MM.1S (cell line): Measurements from ENCODE around the gene FOXO6.

Source experiments
- DNase-seq: peaks from one replicate; pipeline ENCODE4 v3.0.0-alpha.2; 2015
- H2AFZ ChIP-seq: fragments of 300-600 bp; sonication (generic); 2 replicates; pipeline ENCODE4 v1.6.0; 2016; ENCODE audit warnings: antibody characterized with exemption, low read length
- H3F3A ChIP-seq: fragments of 300-600 bp; sonication (generic); 2 replicates; pipeline ENCODE4 v1.6.1; 2016; ENCODE audit warnings: mild to moderate bottlenecking, antibody characterized with exemption, low read length, moderate library complexity, mixed read lengths; ENCODE audit not compliant: insufficient read depth
- H3K27ac ChIP-seq: fragments of 300-600 bp; sonication (generic); 2 replicates; pipeline ENCODE4 v1.5.1; 2016; ENCODE audit warnings: mild to moderate bottlenecking, low read length
- H3K27me3 ChIP-seq: fragments of 300-600 bp; sonication (generic); replicated peaks from 2 replicates; pipeline ENCODE4 v1.6.0; 2016; ENCODE audit warnings: low read length; ENCODE audit not compliant: insufficient read depth
- H3K36me3 ChIP-seq: fragments of 300-600 bp; sonication (generic); replicated peaks from 2 replicates; pipeline ENCODE4 v1.6.1; 2016; ENCODE audit warnings: mild to moderate bottlenecking, low read length, mixed read lengths; ENCODE audit not compliant: insufficient read depth
- H3K4me1 ChIP-seq: fragments of 300-600 bp; sonication (generic); 2 replicates; pipeline ENCODE4 v1.6.1; 2016; ENCODE audit warnings: low read length, mixed read lengths
- H3K4me2 ChIP-seq: fragments of 300-600 bp; sonication (generic); 2 replicates; pipeline ENCODE4 v1.6.0; 2016; ENCODE audit warnings: low read depth, low read length
- H3K4me3 ChIP-seq: fragments of 300-600 bp; sonication (generic); 2 replicates; pipeline ENCODE4 v1.5.1; 2016; ENCODE audit warnings: low read length, mixed read lengths
- H3K79me2 ChIP-seq: fragments of 300-600 bp; sonication (generic); 2 replicates; pipeline ENCODE4 v1.6.1; 2016; ENCODE audit warnings: mixed run types, low read length, mixed read lengths
- H3K9ac ChIP-seq: fragments of 300-600 bp; sonication (generic); 2 replicates; pipeline ENCODE4 v1.6.1; 2016; ENCODE audit warnings: low read length, mixed read lengths
- H3K9me2 ChIP-seq: fragments of 300-600 bp; sonication (generic); replicated peaks from 2 replicates; pipeline ENCODE4 v1.6.1; 2016; ENCODE audit warnings: mild to moderate bottlenecking, low read length, mixed read lengths; ENCODE audit not compliant: insufficient read depth
- H3K9me3 ChIP-seq: fragments of 300-600 bp; sonication (generic); replicated peaks from 2 replicates; pipeline ENCODE4 v1.6.1; 2016; ENCODE audit warnings: mild to moderate bottlenecking, low read length, mixed read lengths; ENCODE audit not compliant: insufficient read depth
- H4K20me1 ChIP-seq: fragments of 300-600 bp; sonication (generic); 2 replicates; pipeline ENCODE4 v1.6.1; 2016; ENCODE audit warnings: mild to moderate bottlenecking, low read length, moderate library complexity, mixed read lengths; ENCODE audit not compliant: insufficient read depth
- EZH2 ChIP-seq: fragments of 300-600 bp; sonication (generic); optimal IDR thresholded peaks from 2 replicates; pipeline ENCODE3; 2017; ENCODE audit warnings: low read depth, mild to moderate bottlenecking, antibody characterized with exemption, low read length, mixed read lengths
- EZH2phosphoT487 ChIP-seq: fragments of 300-600 bp; sonication (generic); IDR thresholded peaks from 2 replicates; pipeline ENCODE4 v1.6.1; 2018; ENCODE audit warnings: antibody characterized with exemption, low read length
- TF ChIP-seq, protein P1 (sequence below): fragments of 300-600 bp; sonication (generic); IDR thresholded peaks from 2 replicates; pipeline ENCODE4 v1.5.1; 2016; ENCODE audit warnings: antibody characterized with exemption, low read length, mixed read lengths

The FOXO6 gene

DNA sequence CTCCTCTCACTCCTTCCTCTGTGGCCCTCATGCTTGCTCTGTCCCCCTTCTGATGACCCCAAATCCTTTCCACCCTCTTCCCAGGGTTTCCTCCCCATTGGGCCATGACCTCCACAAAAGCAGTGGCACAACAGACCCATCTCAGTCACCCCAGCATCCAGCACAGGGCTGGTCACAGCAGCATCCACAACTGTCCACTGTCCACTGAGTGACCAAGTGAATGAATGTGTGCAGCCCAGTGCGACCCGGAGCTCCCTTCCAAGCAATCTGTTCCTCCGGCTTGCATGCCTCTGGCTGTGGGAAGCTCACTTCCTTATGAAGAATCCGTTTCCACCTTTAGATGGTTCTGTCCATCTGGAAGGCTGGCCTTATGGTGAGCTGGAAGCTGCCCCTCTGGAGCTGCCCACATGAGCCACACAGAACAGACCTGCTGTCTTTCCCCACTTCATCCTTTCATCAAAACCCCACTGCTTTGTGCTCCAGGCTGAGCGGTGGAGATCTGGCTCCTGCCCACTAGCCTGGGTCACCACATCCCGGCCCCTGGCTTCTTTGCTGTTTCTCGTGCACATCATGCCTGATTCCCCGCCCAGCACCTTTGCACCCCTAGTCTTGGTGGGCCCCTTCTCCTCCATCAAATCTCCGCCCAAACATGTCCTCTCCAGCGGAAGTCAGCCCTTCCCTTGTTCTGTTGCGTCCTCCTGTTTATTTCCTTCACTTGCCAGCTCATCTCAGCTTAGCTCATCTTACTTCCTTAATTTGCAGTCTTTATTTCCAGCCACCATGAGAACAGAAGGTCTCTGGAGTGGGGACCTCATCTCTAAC lies 66.9 kb downstream of the FOXO6 start:
- no peak overlapping the region for H3K4me2 ChIP-seq

DNA sequence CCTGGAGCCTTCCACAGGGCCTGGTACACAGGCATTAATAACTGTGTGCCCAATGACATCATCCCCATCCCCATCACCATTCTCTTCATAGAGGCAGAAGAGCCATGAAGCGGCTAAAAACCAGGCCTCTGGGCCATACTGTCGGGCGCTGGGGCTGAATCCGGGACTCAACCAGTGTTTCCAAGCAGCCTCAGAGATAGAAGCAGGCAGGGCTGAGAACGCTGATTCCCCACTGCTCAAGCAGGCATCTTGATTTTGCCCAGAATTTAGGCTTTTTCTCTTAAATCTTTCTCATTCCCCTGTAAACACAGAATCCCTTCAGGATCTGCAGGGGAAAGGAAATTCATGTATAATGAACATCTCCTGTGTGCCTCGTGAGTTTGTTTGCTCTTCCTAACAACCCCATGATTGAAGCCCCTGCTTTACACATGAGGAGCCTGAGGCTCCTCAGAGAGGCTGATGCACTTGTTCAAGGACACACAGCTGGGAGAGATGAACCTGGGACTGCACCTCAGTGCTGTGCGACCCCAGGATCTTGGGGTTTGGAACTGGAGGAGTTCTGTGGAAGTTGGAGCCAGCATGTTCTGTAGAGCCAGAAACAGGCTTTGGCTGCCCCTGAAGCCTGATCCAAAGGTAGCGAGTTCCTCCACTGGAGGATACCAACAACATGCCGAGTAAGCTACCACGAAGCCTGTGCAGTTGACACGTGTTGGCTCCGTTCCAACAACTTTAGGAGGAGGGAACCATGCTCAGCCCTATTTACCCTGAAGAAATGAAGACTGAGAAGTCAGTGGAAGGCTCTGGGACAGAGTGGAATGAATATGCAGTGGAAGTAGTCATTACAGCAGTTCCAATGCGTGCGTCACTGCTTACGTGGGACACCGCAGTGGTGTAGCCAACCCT lies 67.8 kb downstream of the FOXO6 start:
- H2AFZ ChIP-seq, result no peak overlapping the region
- TF ChIP-seq, protein P1, sequence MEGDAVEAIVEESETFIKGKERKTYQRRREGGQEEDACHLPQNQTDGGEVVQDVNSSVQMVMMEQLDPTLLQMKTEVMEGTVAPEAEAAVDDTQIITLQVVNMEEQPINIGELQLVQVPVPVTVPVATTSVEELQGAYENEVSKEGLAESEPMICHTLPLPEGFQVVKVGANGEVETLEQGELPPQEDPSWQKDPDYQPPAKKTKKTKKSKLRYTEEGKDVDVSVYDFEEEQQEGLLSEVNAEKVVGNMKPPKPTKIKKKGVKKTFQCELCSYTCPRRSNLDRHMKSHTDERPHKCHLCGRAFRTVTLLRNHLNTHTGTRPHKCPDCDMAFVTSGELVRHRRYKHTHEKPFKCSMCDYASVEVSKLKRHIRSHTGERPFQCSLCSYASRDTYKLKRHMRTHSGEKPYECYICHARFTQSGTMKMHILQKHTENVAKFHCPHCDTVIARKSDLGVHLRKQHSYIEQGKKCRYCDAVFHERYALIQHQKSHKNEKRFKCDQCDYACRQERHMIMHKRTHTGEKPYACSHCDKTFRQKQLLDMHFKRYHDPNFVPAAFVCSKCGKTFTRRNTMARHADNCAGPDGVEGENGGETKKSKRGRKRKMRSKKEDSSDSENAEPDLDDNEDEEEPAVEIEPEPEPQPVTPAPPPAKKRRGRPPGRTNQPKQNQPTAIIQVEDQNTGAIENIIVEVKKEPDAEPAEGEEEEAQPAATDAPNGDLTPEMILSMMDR, result no peak
- TF ChIP-seq EZH2, result no peak
- no peak for TF ChIP-seq EZH2phosphoT487
- no peaks in the 10 kb centered on the region; the same call in 1 of the 2 replicates for H3F3A ChIP-seq
- no peaks in the 10 kb centered on the region for H3K9me2 ChIP-seq
- H3K79me2 ChIP-seq, result no peaks in the 10 kb centered on the region
- H3K27ac ChIP-seq, result no peak overlapping the region
- H3K4me3 ChIP-seq, result no peak overlapping the region
- no peaks in the 10 kb centered on the region for H3K9me3 ChIP-seq
- H3K4me1 ChIP-seq, result peaks cover 16% of the 10 kb centered on the region; the same call in 1 of the 2 replicates
- no peaks in the 10 kb centered on the region for H3K36me3 ChIP-seq
- no peak for DNase-seq
- no peaks in the 10 kb centered on the region for H4K20me1 ChIP-seq
- no peaks in the 10 kb centered on the region for H3K27me3 ChIP-seq
- H3K4me2 ChIP-seq, result no peak overlapping the region
- no peak overlapping the region for H3K9ac ChIP-seq

More for the DNA sequence above, 66.9 kb downstream of the FOXO6 start:
- H3K9me2 ChIP-seq, result no peaks in the 10 kb centered on the region
- no peaks in the 10 kb centered on the region for H3K36me3 ChIP-seq
- no peak overlapping the region for H3K27ac ChIP-seq
- no peaks in the 10 kb centered on the region for H4K20me1 ChIP-seq
- no peak overlapping the region for H2AFZ ChIP-seq
- peaks cover 16% of the 10 kb centered on the region; the same call in 1 of the 2 replicates for H3K4me1 ChIP-seq
- H3K27me3 ChIP-seq, result no peaks in the 10 kb centered on the region
- H3K9me3 ChIP-seq, result no peaks in the 10 kb centered on the region
- H3K4me3 ChIP-seq, result no peak overlapping the region
- H3K79me2 ChIP-seq, result no peaks in the 10 kb centered on the region
- no peaks in the 10 kb centered on the region; the same call in 1 of the 2 replicates for H3F3A ChIP-seq
- TF ChIP-seq EZH2, result no peak
- TF ChIP-seq EZH2phosphoT487, result no peak
- no peak for DNase-seq
- H3K9ac ChIP-seq, result no peak overlapping the region

DNA sequence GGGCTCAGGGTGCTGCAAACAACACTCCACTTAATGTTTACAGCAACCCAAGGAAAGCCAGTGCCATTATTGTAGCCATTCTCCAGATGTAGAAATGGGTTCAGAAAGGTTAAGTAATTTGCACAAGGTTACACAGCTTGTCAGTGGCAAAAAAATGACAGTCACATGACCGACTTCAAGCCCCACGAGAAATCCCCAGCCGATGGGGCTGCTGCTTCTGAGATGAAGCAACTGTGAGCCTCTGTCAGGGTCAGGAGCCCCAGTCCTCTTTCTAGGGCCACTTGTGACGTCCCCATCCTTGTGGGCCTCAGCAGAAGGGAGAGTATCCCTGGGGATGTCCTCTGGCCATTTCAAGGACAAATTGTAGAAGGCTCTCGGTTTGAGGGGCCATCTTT lies 68.4 kb downstream of the FOXO6 start:
- Histone ChIP-seq H3K4me2 (no peak overlapping the region), H3K27me3 (no peaks in the 10 kb centered on the region), H4K20me1 (no peaks in the 10 kb centered on the region), H3K27ac (no peak overlapping the region), H3K4me3 (no peak overlapping the region), H2AFZ (no peak overlapping the region), H3K9me2 (no peaks in the 10 kb centered on the region), H3K4me1 (peaks cover 16% of the 10 kb centered on the region; the same call in 1 of the 2 replicates), H3K79me2 (no peaks in the 10 kb centered on the region), H3F3A (no peaks in the 10 kb centered on the region; the same call in 1 of the 2 replicates), H3K9me3 (no peaks in the 10 kb centered on the region), H3K9ac (no peak overlapping the region), H3K36me3 (no peaks in the 10 kb centered on the region)
- no peak for DNase-seq
- no peak for TF ChIP-seq EZH2phosphoT487
- TF ChIP-seq, protein P1, result no peak
